Amniotic epithelial cell (primary cell): ENCODE data around the gene GDF7.
A peak's percentile ranks its signal among the peaks of the same experiment; 100 is the strongest.

Experiments
- DNase-seq: peaks from one replicate; pipeline ENCODE4 v3.0.0-alpha.2; 2010; ENCODE audit warnings: low read depth

Gene GDF7

DNA sequence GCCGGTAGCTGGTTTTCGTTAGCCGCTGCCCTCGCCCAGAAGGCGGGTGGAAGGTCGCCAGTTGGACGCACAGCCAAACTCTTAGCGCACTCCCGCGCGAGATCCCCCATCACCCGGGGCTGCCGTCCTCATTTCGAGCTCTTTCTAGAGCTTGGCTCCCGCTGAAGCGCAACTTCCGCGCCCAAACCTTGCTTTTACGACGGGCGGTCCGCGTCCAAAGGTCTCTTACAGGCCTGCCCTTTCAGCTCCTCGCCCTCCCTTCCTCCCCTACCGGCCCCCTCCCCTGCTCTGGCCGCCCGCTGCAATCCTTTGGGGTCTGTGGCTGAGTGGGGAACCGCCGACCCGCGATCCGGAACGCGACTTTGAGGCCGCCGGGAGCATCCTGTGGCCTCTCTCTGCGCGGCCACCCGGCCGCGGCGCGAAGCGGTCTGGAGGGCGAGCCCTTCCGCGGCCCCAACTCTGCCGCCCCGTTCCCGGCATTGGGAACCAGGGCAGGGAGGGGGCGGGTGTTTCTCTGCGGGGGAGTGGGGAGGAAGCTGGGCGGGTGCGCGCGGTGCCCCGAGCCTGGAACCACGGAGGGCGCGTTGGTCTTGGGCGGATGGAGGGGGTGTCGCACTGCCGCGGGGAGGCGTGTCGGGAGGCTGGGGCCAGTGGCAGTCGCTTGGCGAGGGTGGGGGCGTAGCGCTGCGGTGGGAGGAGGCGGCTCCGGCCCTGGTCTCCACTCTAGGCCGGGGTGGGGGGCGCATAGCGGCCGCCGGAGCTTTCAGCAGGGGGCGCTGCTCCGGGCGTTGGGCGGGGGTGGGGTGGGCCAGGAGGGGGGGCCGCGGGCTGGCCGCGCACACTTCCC is at the start of gene GDF7:
TSS of gene GDF7 (plus strand) at position 841 of the 847 bp plus-strand sequence. CDS start 96 bp downstream, outside the sequence.
- DNase-seq, result no peak

DNA sequence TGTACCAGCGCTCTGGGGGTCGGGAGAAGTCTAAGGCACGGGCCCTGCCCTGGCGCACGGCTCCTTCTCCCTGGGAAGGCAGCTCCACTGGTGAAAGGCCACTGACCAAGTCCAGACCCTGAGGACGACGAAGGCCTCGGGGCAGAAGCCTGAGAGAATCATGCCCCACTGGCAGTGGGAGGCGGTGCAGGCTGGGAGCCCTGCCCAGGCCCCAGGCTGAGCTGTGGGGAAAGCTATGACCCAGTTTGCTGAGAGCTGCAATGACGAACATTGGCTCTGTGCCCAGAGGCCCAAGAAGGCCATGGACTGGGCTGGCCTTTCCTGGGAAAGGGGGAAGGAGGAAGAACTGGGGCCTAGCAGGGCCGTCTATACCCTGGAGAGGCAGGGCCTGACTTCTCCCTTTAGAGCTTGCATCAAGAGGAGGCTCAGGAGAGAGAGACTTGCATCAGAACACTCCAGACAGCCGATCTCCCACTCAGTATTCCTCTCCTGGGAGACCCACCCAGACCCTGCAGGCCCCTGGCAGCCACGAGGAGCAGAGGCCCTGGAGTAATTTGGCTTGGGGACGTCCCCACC is 49.0 kb upstream of the GDF7 start:
- peak; percentile 100 for DNase-seq

DNA sequence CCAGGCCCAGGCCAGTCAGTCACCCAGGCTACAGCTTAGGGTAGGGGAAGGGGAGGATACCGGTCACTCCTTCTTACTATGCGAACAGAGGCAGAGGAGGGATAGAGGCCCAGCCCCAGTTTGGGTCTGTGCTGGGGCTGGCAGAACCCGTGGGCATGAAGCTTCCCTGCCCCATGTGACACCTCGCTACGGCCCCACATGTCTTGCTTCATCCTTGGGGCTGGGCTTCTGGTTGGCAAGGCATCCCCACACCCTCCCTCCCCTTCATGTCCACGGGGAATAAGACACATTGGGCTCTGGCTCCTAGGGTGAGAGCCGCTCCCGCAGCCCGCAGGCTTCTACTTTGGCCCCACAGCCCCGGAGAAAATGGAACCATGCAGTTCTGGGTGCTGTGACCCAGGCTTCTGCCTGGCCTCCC is 48.5 kb upstream of the GDF7 start:
- peak; percentile 84 for DNase-seq

DNA sequence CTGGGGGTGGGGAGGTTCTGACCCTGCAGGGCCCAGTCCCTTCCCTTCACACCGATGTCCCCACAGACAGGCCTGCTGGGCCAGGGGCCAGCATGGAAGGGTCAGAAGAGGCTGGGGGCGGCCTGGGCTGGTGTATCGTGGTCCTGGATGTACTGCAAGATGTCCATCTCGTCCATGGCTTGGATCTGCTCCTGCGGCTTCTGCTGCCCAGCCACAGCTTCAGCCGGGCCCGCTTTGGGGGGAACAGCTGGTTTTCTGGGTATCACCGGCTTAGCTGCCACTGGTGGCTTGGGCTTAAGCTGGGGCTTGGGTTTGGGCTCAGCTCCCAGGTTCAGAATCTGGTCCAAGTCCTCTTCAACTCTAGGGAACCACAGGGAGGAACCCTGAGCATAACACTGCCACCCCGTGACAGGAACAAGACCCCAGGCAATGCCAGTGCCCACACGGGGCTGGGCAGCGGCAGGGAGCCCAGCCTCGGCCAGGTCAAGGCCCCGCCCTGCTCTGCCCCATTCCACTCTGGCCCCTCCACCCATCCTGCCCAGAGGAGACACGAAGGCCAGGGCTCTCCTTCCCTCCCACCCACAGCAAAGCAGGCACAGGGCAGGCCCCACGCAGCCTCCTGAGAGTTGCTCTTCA is 47.9 kb upstream of the GDF7 start:
- DNase-seq, result no peak

DNA sequence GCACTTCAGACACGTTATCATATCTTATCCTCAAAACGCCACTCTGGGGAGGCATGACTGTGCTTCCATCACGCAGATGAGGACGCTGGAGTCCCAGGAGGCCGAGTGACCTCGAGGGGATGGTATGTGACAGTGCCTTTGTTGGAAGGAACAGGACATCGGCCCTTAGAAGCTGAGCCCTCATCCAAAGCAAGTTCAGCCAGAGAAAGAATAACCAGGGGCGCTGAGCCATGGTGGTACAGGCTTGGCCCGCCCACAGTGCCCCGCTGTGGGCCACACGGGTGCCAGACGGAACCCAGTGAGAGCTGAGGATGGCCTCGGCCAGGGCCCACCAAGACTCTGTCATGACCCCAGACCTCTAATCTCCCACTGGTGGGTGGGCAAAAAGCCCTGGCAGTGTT is 47.3 kb upstream of the GDF7 start:
- no peak for DNase-seq

DNA sequence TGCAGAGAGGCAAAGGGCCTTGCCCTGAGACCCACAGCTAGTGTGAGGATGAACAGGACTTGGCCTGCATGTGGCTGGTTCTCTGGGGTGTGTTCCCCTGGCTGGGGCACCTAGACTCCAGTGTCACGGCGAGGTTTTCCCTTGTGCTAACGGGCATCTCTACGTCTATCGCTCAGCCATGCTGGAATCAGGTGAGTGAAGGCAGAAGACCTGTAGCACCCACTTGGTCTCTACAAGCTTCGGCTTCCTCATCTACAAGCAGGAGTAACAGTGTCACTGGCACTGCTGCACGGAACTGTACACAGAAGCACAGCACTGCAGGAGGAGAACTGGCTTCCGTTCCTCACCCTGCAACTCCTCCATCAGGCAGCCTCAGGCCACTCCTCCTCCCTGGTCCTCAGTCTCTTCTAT is 46.7 kb upstream of the GDF7 start:
- no peak for DNase-seq

DNA sequence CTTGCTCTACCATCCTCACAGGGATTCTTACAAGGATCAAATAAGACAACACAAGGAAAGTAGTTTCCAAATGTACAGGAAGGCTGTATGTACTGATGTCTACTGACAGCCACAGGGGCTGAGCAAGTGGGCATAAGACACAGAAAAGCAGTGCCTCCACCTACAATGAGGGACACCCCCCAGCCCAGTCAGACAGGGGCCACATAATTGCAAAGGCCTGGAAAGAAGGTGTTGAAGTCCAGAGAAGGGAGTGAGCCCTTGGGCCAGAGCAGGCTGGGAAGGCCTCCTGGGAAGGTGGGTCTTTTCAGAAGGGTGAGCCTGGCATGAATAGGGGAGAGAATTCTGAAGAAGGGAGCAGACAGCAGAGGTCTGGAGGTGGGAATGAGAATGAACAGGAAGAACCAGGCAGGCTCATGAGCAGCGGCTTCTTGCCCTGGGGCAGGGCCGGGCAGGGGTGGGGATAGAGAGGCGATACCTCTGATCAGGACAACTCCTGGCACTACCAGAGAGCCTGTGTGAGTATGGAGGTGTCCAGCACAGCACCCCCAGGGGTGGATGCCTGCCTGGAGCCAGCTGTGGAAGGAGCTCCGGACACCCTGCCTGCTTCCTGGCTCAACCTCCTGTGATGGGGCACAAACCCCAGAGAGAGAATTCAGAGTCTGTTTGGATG is 46.1 kb upstream of the GDF7 start:
- no peak for DNase-seq

DNA sequence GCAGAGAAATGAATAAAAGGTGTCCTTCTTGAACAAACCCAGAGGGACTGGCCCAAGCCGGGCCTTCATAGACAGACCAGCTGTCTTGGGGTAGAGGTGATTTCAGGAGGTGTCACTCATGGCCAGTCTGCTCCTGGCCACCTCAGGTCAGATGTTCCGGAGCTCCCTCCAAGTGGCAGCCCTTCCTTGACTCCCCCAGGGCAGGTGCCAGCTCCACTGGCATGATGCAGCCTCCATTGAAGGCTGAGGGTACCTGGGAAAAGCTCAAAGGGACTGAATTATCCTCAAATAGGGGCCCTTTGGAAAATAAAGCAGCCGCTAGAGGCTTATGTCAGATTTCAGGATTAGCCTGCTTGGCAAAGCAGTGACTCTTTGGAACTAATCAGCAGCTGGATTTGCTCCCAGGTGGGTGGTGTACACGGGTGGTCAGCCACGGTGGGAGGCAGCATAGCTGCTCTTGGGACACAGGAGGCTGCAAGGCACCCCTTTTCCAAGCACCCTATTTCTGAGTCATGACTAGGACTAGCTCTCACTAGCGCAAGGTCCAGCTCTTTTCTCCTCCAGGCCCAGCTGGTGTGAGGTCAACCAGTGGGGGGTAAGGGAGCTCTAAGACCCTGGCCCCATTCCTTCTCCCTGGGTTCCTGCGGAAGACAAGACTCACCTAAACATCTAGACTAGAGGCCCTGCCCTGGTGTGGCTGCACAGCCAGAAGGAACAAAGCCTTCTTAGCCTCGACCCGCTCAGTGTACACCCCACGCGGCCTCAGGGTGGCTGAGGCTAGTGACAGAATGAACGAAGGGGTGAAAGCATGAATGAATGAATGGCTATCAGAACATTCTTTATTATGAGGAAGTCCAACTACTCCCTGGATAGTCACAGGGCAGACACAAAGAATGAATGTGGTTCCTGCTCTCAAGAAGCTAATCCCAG is 45.3 kb upstream of the GDF7 start:
- no peak for DNase-seq

DNA sequence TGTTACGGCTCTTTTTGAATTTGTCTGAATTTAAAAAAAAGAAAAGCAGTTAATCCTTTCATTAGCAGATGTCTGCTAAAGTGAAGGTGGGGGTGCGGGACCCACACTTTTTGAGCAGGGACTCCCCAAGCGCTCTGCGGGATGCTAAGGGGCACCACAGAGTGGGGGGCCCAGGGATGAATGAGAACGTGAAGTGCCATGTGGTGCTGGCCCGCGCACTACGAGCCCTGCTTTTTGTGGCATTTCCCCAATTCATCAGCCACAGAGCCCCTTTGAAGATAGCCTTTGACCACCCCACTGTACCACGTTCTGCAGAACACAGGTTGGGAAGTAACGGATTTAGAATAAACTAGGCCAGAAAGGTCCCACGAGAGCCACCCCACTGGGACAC is 44.7 kb upstream of the GDF7 start:
- no peak for DNase-seq

DNA sequence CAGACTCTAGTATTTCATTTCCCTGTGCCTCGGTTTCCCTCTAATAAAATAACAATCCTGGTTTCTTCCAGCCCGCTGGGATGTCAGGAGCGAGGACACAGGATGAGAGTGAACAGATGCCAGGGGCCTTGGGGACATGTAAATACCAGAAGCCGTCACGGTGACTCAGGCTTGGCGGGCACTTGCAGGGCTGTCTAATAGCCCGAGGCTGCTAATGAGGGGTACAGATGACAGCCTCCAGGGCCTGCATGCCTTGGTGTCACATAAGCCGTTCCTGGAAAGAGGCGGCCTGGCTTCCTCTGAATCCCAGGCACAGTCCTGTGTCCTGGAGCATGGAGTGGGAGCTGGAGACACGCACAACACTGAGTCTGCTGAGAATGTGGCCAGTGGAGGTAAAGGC is 44.2 kb upstream of the GDF7 start:
- DNase-seq, result no peak

DNA sequence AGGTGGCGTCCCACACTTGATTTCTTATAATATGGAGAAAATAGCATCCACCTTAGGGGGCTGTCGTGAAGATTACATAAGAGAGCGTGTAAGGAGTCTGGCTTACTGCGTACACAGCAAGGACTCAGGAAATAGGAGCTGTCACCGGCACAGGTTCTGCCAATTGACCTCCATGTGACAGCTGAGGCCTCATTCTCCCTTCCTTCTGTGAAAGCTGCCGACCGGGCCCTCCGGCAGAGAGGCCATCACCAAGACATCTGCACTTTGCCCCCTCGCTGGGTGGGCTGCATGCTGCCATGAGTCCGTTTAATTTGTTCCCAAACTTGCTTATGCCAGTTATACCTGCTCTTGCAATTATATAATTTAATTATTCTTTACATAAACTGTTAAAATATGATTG is 43.7 kb upstream of the GDF7 start:
- no peak for DNase-seq

DNA sequence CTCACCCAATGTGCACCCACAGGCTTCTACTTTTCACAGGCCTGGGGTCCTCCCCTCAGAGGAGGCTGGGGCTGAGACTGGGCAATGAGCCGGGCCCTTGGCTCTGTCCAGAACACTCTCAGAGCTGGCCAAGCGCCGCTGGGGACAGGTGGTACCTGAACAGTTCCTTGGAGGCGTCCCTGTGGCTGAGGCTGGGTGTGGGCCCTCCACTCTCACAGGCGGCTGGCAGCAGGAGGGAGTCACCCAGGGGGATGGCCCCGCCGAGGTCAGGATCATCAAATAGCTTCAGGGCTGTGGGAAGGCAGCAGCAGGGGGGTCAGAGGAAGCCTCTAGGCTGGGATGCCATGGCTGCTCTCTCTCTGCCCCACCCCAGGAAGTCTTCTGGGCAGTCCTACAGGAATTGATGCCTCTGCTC is 43.2 kb upstream of the GDF7 start:
- DNase-seq, result no peak

DNA sequence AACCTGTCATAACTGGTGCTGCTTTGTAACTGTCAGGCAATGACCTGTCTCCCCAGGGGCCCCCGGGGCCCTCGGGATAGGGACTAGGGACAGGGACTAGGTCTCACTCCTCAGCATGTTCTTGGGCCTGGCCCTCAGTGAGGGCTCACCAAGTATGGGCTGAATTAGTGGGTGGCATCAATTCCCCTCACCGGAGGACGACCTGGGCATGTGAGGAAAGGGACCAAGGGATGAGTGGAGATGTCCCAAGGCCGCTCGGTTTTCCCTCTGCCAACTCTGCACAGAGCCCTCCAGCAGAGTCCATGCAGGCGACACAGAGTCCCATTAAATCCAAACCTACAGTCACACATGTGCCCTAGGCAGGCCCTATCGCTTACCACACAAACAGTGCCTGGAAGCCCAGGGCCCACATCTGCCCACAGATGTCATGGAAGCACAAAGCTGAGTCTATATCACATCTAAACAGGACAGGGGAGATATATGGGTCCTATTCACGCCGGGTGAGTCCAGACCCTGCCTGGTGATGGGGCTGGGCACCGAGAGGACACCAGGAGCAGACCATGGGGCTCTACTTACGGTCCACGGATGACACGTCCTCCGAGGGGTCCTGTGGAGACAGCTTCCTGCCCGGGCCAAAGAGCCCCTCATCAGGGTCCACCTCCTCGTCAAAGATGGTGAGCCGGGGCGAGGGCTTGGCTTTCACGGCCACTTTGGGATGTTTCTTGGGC is 42.6 kb upstream of the GDF7 start:
- no peak for DNase-seq

DNA sequence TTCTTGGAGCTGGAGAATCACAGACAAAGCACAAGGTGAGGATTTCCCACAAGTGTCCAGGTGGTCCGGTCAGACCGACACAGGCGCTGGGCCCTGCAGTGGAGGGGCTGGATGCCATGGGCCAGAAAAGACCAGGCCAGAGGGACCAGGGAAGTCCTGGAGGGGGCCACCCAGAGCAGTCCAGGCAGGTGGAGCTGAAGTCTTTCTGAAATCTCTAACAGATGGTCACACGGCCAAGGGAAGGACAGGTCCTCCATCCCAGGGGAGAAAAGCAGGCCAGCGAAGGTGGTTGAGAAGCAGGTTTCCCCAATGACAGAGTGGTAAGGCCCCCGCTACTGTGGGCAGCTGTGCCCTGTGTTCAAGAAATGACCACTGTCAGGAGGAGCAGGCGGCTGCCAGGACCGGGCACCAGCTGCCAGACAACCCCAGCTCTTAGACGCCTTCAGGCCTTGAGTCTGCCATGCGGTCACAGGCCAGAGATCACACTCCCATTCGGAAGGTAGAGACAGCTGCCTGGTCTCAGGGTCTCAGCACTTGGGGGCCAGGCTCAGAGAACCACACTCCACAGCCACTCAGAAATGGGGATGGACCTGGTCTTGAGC is 42.0 kb upstream of the GDF7 start:
- no peak for DNase-seq

DNA sequence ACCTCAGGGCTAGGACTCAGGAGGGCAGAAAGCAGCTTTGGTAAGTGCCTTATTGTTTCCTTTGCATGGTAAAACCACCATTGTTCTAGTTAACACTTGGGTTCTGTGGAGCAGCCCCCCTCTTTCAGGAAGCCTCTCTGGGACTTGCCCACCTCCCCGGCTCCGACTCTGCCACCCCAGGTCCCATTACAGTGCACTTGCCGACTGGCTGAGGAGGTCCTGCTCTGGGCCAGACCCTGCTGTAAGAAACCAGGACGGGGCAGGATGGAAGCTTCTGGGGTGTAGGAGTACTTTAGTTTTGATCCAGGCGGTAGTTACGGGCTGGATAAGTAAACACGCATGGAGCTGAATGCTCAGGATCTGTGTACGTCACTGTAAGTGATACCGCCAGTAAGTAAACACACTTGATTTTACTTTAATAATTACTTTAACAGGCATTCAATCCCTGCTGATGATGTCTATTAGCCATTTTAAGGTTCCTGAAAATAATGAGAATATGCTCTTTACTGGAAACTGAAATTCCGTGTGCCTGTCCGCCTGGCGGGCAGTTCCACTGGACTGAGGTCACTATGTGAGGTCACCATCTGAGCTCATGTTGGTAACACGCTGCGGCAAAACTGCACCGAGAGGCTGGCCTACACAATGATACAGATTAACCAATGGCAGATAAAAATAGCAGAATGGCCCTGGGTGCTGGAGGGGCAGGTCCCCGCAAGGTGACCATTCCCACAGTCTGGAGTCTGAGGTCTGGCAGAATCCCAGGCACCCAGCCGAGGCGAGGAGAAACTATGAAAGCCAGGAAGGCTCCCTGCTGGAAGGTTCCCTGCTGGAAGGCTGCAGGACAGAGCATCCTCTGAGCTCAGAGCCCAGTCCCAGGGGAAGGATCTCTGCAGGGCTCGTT is 41.2 kb upstream of the GDF7 start:
- no peak for DNase-seq

DNA sequence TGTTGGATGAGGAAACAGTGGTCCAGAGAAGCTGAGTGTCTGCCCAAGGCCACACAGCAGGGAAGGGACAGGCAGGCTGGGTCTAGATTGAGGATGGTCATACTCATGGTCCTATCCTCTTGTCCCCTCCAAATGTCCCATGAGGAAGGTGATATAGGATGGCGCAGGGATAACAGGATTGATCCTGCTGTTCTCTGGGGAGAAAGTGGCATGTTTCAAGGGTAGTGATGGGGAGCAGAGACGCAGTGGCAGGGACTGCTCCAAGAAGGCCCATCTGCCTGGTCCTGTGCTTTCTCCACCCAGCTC is 40.6 kb upstream of the GDF7 start:
- no peak for DNase-seq

DNA sequence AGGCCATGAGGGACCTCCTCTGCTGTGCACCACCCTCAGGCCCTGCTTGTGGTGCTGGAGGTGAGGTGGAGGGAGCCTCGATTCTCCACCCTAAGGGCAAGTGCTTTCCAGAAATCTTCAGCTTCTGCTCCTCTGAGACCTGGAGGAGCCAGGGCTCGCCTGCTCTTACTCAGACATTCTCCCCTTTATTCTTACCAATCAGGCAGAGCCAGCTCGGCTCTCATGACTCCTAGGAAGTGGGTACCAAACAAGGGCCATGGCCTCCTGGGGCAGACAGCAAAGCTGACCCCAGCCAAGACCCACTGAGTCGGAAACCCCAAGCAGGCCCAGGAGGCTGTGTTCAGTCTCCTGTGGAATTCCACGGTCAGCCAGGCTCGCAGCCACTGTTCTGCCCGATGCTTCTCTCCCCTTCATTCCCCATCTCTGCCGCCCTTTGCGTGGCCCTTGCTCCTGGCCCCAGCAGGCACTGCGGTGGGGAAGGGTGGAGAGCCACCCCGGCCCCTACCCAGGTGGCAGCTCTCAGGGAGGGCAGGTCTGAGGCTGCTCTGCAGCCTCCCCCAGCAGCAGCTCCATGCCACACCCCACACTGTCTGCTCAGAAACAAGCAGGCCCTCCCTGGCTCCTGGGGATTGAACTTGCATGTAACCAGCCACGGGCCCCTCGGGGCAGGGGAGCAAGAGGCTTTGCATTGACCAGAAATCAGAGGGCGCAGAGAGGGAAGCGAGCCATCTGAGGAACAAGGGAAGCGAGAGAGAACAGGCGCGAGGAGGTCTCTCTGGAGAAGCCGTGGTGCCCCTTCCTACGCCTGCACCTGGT is 40.0 kb upstream of the GDF7 start:
- no peak for DNase-seq

DNA sequence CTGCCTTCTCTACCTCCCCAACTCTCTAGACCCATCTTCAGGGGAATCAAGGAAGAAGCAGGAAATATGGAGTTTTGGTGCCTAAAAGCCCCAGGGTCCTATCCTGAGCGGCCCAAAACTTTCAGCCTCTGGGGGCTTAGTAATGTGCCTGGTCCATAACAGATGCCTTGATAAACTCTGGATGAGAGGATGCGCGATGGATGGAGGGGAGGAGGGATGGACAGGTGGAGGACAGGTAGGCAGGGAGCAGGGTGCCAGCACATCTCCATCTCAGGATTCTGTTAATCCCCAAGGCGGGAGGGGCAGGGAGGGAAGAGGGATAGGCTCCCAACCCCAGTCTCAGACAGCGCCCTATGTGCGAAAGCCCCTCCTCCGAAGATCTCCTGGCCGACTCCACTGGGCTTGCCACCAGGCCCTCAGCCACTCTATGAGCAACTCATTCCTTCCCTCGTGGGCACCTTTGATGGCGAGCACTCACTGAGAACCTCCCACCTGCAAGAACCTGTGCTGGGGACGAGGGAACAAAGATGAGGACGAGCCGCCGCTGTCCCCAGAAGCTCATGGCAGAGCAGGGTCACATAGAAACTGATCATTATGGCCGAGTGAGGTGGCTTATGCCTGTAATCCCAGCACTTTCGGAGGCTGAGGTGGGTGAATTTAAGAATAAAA is 39.1 kb upstream of the GDF7 start:
- no peak for DNase-seq
